Endothelial cell of umbilical vein (primary cell): ENCODE results near the gene GPANK1. TPM values are rescaled to one million over a fixed set of nuclear protein-coding genes. Genes with fewer than 3 reads are reported as not detected.

Experiments
- BruUV-seq: library from RNA; stranded (reverse); fragments of 400-500 nt; replicated peaks from 2 replicates; lab custom pipeline; 2021; lab: Mats Ljungman, UMichigan
- CTCF ChIA-PET: fragments of 300-600, 350-600 bp; sonication (Branson Sonifier 250); formaldehyde crosslinking; loops from one replicate; lab custom pipeline; 2021; ENCODE audit warnings: antibody characterized with exemption, inconsistent platforms; lab: Charles Lee
- POLR2A ChIA-PET: fragments of 300-600, 350-600 bp; sonication (Branson Sonifier 250); formaldehyde crosslinking; loops from one replicate; lab custom pipeline; 2021; ENCODE audit warnings: antibody characterized with exemption, inconsistent platforms; lab: Charles Lee
- DNase-seq: peaks from one replicate; pipeline ENCODE4 v3.0.0-alpha.2; 2011; ENCODE audit warnings: low read depth, low spot score
- FAIRE-seq: peaks from 2 replicates; lab custom pipeline; 2011; peaks lifted over from hg19 to GRCh38; lab: Jason Lieb, UNC
- H2AFZ ChIP-seq: 2 replicates; pipeline ENCODE4 v1.6.0; 2012; ENCODE audit warnings: low read depth, low read length, control low read depth, inconsistent platforms
- H3K27ac ChIP-seq: 2 replicates; pipeline ENCODE4 v1.5.1; 2011; ENCODE audit warnings: low read depth, mild to moderate bottlenecking, control low read depth, low read length, moderate library complexity; ENCODE audit not compliant: insufficient read depth
- H3K27me3 ChIP-seq, 2 experiments: 2 replicates each; pipeline versions ENCODE4 v1.6.0 to v1.6.1; 2011; ENCODE audit warnings: low read length in 2 of 2, mixed read lengths in 1 of 2; ENCODE audit not compliant: control insufficient read depth in 2 of 2, insufficient read depth in 2 of 2
- H3K36me3 ChIP-seq, 2 experiments: 2 replicates in 1 of 2; 3 replicates in 1 of 2; pipeline ENCODE4 v1.5.1; 2011; ENCODE audit warnings: low read length in 2 of 2, mild to moderate bottlenecking in 1 of 2, moderate library complexity in 1 of 2; ENCODE audit not compliant: control insufficient read depth in 2 of 2, insufficient read depth in 2 of 2; ENCODE audit errors: extremely low read depth in 1 of 2
- H3K4me1 ChIP-seq: 3 replicates; pipeline ENCODE4 v1.5.1; 2011; ENCODE audit warnings: mild to moderate bottlenecking, low read length; ENCODE audit not compliant: control insufficient read depth, insufficient read depth; ENCODE audit errors: extremely low read depth
- H3K4me2 ChIP-seq: 2 replicates; pipeline ENCODE4 v1.6.1; 2011; ENCODE audit warnings: low read length, control low read depth, mixed read lengths; ENCODE audit not compliant: insufficient read depth
- H3K4me3 ChIP-seq, 3 experiments: fragments of 200-600 bp in 1 of 3; sonication (generic), shearing (Covaris generic) in 1 of 3; replicated peaks in 1 of 3; 2 replicates each; pipeline ENCODE4 v1.5.1; 2011 to 2016; ENCODE audit warnings: control low read depth in 3 of 3, low read length in 3 of 3, mild to moderate bottlenecking in 2 of 3, inconsistent platforms in 1 of 3, low read depth in 1 of 3, moderate library complexity in 1 of 3; ENCODE audit not compliant: insufficient read depth in 1 of 3
- H3K79me2 ChIP-seq: 2 replicates; pipeline ENCODE4 v1.6.0; 2012; ENCODE audit warnings: low read length, inconsistent platforms; ENCODE audit not compliant: control insufficient read depth, insufficient read depth
- H3K9ac ChIP-seq: replicated peaks from 2 replicates; pipeline ENCODE3; 2011; ENCODE audit warnings: low read length, control low read depth; ENCODE audit not compliant: insufficient read depth; ENCODE audit errors: extremely low read depth
- H3K9me1 ChIP-seq: replicated peaks from 3 replicates; pipeline ENCODE4 v1.6.0; 2011; ENCODE audit warnings: mild to moderate bottlenecking, low read length; ENCODE audit not compliant: control insufficient read depth, insufficient read depth; ENCODE audit errors: extremely low read depth
- H3K9me3 ChIP-seq: replicated peaks from 2 replicates; pipeline ENCODE4 v1.5.1; 2012; ENCODE audit warnings: low read length, inconsistent platforms; ENCODE audit not compliant: control insufficient read depth, insufficient read depth
- H4K20me1 ChIP-seq: replicated peaks from 2 replicates; pipeline ENCODE3; 2011; ENCODE audit warnings: mild to moderate bottlenecking, low read length; ENCODE audit not compliant: control insufficient read depth, insufficient read depth; ENCODE audit errors: extremely low read depth
- EZH2 ChIP-seq: IDR thresholded peaks from 2 replicates; pipeline ENCODE4 v1.6.1; 2012; ENCODE audit warnings: borderline replicate concordance, low read depth, mild to moderate bottlenecking, moderate library complexity, low read length, inconsistent platforms; ENCODE audit not compliant: severe bottlenecking
- FOS ChIP-seq: IDR thresholded peaks from 2 replicates; pipeline ENCODE4 v1.6.1; 2011; ENCODE audit warnings: mild to moderate bottlenecking, low read length, moderate library complexity, borderline replicate concordance; ENCODE audit not compliant: insufficient read depth
- GATA2 ChIP-seq: IDR thresholded peaks from 2 replicates; pipeline ENCODE4 v1.7.0; 2011; ENCODE audit warnings: low read depth, mild to moderate bottlenecking, moderate library complexity, mixed read lengths, low read length; ENCODE audit not compliant: insufficient read length, insufficient read depth
- JUN ChIP-seq: IDR thresholded peaks from 2 replicates; pipeline ENCODE4 v1.6.1; 2011; ENCODE audit warnings: borderline replicate concordance, low read depth; ENCODE audit not compliant: insufficient read length, insufficient read depth
- MYC ChIP-seq: IDR thresholded peaks from one replicate; pipeline ENCODE4 v1.6.1; 2011; ENCODE audit warnings: mild to moderate bottlenecking, low read depth, low read length
- POLR2A ChIP-seq: IDR thresholded peaks from 2 replicates; pipeline ENCODE4 v1.6.1; 2012; ENCODE audit warnings: low read depth, mild to moderate bottlenecking, control low read depth, low read length
- POLR2AphosphoS5 ChIP-seq: IDR thresholded peaks from 2 replicates; pipeline ENCODE4 v1.6.1; 2012; ENCODE audit warnings: low read depth, mild to moderate bottlenecking, control low read depth, low read length, moderate library complexity; ENCODE audit not compliant: insufficient read depth
- dilution Hi-C: fragments of 300-500 bp; cut with MboI; formaldehyde crosslinking; loops from one replicate; pipeline ENCODE4 v1.15.0; 2019; ENCODE audit warnings: low sequenced_read_pairs; ENCODE audit not compliant: extremely low pct_ligation_motif_present
- intact Hi-C: fragments of 100-400 bp; cut with micrococcal nuclease; formaldehyde crosslinking; loops from one replicate; pipeline ENCODE4 v1.10.0; 2022
- polyA plus RNA-seq, 4 experiments: library from polyadenylated mRNA; depleted of rRNA in 3 of 4; stranded (reverse) in 3 of 4; unstranded in 1 of 4; fragments of >200 nt; gene quantifications; 2 replicates each; pipeline versions ENCODE4 v1.2.1 to v1.2.3, GENCODE V29; 2011 to 2012; ENCODE audit warnings: missing spikeins in 1 of 4
- total RNA-seq: library from RNA; stranded (reverse); gene quantifications from 2 replicates; pipeline ENCODE4 v1.2.3, GENCODE V29; 2021
- TF ChIP-seq, protein P1 (sequence below): IDR thresholded peaks from 2 replicates; pipeline ENCODE4 v1.6.1; 2011; ENCODE audit not compliant: insufficient read depth, insufficient read length
- TF ChIP-seq, protein P2 (sequence below), 2 donors: IDR thresholded peaks; 1 replicate in 1 of 2; 2 replicates in 1 of 2; pipeline ENCODE4 v1.5.1; 2011; ENCODE audit warnings: low read length in 2 of 2, mild to moderate bottlenecking in 2 of 2, moderate library complexity in 2 of 2, control low read depth in 1 of 2, inconsistent platforms in 1 of 2, low read depth in 1 of 2; ENCODE audit not compliant: insufficient read depth in 1 of 2; ENCODE audit errors: extremely low read depth in 1 of 2

The GPANK1 gene
- total and polyA plus RNA-seq, 2 donors (not counting 3 experiments of a cell fraction or from before 2014, with no cell fraction given) = 12.6 to 17.5 TPM

DNA sequence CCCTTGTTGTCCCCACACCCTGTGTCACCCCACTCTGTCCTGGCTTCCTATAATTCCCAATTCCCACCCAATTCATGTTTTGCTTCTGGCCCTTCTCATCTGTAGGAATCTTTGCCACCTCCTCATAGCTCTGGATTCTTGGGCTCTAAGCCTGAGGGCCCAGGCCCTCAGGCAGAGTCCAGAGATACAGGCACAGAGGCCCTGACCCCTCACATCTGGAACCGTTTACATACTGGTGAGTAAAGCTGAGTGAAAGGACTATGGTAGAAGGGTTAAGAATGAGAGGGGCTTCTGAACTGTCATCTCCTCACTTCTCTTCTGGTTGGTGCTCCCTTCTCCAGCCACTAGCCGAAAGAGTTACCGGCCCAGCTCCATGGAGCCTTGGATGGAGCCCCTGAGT lies 30.7 kb downstream of the GPANK1 start:
- no peaks in the 10 kb centered on the region for H3K9me1 ChIP-seq
- H3K4me3 ChIP-seq = no peak overlapping the region
- TF ChIP-seq, protein P1, sequence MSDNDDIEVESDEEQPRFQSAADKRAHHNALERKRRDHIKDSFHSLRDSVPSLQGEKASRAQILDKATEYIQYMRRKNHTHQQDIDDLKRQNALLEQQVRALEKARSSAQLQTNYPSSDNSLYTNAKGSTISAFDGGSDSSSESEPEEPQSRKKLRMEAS = no peak
- no peak for TF ChIP-seq FOS
- no peak for TF ChIP-seq POLR2A
- TF ChIP-seq GATA2 = no peak
- no peak for TF ChIP-seq JUN
- TF ChIP-seq, protein P2, sequence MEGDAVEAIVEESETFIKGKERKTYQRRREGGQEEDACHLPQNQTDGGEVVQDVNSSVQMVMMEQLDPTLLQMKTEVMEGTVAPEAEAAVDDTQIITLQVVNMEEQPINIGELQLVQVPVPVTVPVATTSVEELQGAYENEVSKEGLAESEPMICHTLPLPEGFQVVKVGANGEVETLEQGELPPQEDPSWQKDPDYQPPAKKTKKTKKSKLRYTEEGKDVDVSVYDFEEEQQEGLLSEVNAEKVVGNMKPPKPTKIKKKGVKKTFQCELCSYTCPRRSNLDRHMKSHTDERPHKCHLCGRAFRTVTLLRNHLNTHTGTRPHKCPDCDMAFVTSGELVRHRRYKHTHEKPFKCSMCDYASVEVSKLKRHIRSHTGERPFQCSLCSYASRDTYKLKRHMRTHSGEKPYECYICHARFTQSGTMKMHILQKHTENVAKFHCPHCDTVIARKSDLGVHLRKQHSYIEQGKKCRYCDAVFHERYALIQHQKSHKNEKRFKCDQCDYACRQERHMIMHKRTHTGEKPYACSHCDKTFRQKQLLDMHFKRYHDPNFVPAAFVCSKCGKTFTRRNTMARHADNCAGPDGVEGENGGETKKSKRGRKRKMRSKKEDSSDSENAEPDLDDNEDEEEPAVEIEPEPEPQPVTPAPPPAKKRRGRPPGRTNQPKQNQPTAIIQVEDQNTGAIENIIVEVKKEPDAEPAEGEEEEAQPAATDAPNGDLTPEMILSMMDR (IDR thresholded peaks at IDR 0.05; ENCODE audit: extremely low read depth in 1 of 2, insufficient read depth in 1 of 2, low read depth in 1 of 2, low read length in 2 of 2) = no peak
- no peak for TF ChIP-seq POLR2AphosphoS5
- TF ChIP-seq MYC = no peak
- no peak for TF ChIP-seq EZH2
- no peak overlapping the region for H3K27ac ChIP-seq
- dilution Hi-C loops = no loop called here
- H3K9me3 ChIP-seq = no peaks in the 10 kb centered on the region
- H3K27me3 ChIP-seq = no peaks in the 10 kb centered on the region
- H4K20me1 ChIP-seq = peaks cover 3% of the 10 kb centered on the region
- DNase-seq (no peak), FAIRE-seq (no peak)
- H3K79me2 ChIP-seq = peaks cover 17% of the 10 kb centered on the region
- H3K4me1 ChIP-seq = no peaks in the 10 kb centered on the region
- H3K36me3 ChIP-seq = peaks cover 45 to 82% of the 10 kb centered on the region in 2 experiments
- CTCF ChIA-PET = interaction anchor here (1.3 kb wide), 1 partner anchor 184 kb away, joined by 3 read pairs; no protein-coding TSS in a partner anchor
- BruUV-seq = no TSS peak
- intact Hi-C loops = no loop called here
- no peak overlapping the region for H3K4me2 ChIP-seq
- H2AFZ ChIP-seq = no peak overlapping the region
- no peak overlapping the region for H3K9ac ChIP-seq
- POLR2A ChIA-PET = interaction anchor here (1.0 kb wide), 1 partner anchor 12 kb away, joined by 4 read pairs; no protein-coding TSS in a partner anchor
